ENCODE measurements around the gene CD59. TPM values are rescaled to one million over a fixed set of nuclear protein-coding genes. Genes with fewer than 3 reads are reported as not detected.

CD59 gene
- polyA plus RNA-seq, 3 donors: 3.7 to 34.9 (median 21.1) TPM

DNA sequence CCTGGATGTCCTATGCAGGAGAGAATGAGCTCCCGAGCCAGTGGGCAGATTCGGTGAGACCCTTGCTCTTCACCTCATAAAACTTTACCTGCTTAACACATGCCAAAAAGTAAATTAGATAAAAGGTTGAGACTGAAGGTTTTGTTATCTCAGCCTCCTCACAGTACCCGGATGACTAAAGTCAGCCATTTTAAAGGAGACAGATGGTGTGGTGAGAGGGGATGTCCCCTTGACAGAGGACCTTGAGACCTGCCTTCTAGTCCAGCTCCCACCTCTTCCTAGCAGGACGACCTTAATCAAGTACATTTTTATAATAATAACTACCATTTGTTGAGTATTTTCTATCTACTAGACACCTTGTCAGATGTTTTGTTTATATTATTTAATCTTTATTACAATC, 75.3 kb downstream of the CD59 start:
- no peak overlapping the region for H2AFZ ChIP-seq (ENCODE audit: insufficient read depth, low read depth, low read length, poor library complexity, severe bottlenecking)
- H3K27me3 Mint-ChIP-seq (ENCODE audit: low read depth in 3 of 3): peaks cover 3 to 12% (median 11%) of the 10 kb centered on the region in 3 donors
- no peak for DNase-seq

GRCh38 chr11:33659370-33660139, 76.7 kb downstream of the CD59 start:
- intact Hi-C loops (cut with micrococcal nuclease): no loop called here
- no peak for DNase-seq
- H3K9me3 ChIP-seq (replicated peaks in 1 of 2; ENCODE audit: control insufficient read depth in 1 of 2, insufficient read depth in 1 of 2, low read length in 2 of 2): no peaks in the 10 kb centered on the region
- no peaks in the 10 kb centered on the region for H4K20me1 ChIP-seq (ENCODE audit: insufficient read depth, low read length)
- H3K27ac Mint-ChIP-seq: no peak overlapping the region
- H3K36me3 ChIP-seq (replicated peaks in 1 of 2; ENCODE audit: control insufficient read depth in 1 of 2, insufficient read depth in 2 of 2, low read length in 2 of 2): no peaks in the 10 kb centered on the region
- H3K4me3 Mint-ChIP-seq: no peak overlapping the region
- TF ChIP-seq, protein P1, sequence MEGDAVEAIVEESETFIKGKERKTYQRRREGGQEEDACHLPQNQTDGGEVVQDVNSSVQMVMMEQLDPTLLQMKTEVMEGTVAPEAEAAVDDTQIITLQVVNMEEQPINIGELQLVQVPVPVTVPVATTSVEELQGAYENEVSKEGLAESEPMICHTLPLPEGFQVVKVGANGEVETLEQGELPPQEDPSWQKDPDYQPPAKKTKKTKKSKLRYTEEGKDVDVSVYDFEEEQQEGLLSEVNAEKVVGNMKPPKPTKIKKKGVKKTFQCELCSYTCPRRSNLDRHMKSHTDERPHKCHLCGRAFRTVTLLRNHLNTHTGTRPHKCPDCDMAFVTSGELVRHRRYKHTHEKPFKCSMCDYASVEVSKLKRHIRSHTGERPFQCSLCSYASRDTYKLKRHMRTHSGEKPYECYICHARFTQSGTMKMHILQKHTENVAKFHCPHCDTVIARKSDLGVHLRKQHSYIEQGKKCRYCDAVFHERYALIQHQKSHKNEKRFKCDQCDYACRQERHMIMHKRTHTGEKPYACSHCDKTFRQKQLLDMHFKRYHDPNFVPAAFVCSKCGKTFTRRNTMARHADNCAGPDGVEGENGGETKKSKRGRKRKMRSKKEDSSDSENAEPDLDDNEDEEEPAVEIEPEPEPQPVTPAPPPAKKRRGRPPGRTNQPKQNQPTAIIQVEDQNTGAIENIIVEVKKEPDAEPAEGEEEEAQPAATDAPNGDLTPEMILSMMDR (IDR thresholded peaks at IDR 0.05): no peak
- H3K9ac ChIP-seq (ENCODE audit: insufficient read depth, low read length, poor library complexity, severe bottlenecking): no peak overlapping the region
- no peaks in the 10 kb centered on the region for H3K79me2 ChIP-seq (ENCODE audit: insufficient read depth, low read length)
- 100% methylated on average over 1 of the region's 5 CpGs for WGBS (ENCODE audit: insufficient coverage)
- peaks cover 3 to 13% (median 13%) of the 10 kb centered on the region in 3 donors for H3K27me3 Mint-ChIP-seq (ENCODE audit: low read depth in 3 of 3)
- H3K27me3 ChIP-seq (ENCODE audit: control insufficient read depth in 2 of 2, insufficient read depth in 2 of 2, low read length in 2 of 2): no peaks in the 10 kb centered on the region
- no peaks in the 10 kb centered on the region for H3K36me3 Mint-ChIP-seq
- H3K4me1 ChIP-seq (ENCODE audit: control insufficient read depth in 1 of 2, insufficient read depth in 2 of 2, low read length in 2 of 2): no peaks in the 10 kb centered on the region
- no peak overlapping the region for H2AFZ ChIP-seq (ENCODE audit: insufficient read depth, low read depth, low read length, poor library complexity, severe bottlenecking)
- H3K4me2 ChIP-seq (replicated peaks; ENCODE audit: extremely low read depth, low read length, poor library complexity, severe bottlenecking): no peak overlapping the region
- H3K9me3 Mint-ChIP-seq: no peaks in the 10 kb centered on the region
- no peak overlapping the region for H3K4me3 ChIP-seq (replicated peaks in 1 of 3; ENCODE audit: low read depth in 2 of 3, low read length in 3 of 3)
- H3K4me1 Mint-ChIP-seq: no peaks in the 10 kb centered on the region
- H3K27ac ChIP-seq (ENCODE audit: low read depth in 1 of 2, low read length in 2 of 2): no peak overlapping the region

More for the DNA sequence above, 75.3 kb downstream of the CD59 start:
- no CpG with 5 or more reads among the region's 4 CpGs for WGBS (ENCODE audit: insufficient coverage)
- intact Hi-C loops (cut with micrococcal nuclease): no loop called here
- no peaks in the 10 kb centered on the region for H3K27me3 ChIP-seq (ENCODE audit: control insufficient read depth in 2 of 2, insufficient read depth in 2 of 2, low read length in 2 of 2)
- no peaks in the 10 kb centered on the region for H3K36me3 ChIP-seq (replicated peaks in 1 of 2; ENCODE audit: control insufficient read depth in 1 of 2, insufficient read depth in 2 of 2, low read length in 2 of 2)
- no peak overlapping the region for H3K4me3 Mint-ChIP-seq
- no peaks in the 10 kb centered on the region for H4K20me1 ChIP-seq (ENCODE audit: insufficient read depth, low read length)
- no peaks in the 10 kb centered on the region for H3K79me2 ChIP-seq (ENCODE audit: insufficient read depth, low read length)
- H3K9me3 ChIP-seq (replicated peaks in 1 of 2; ENCODE audit: control insufficient read depth in 1 of 2, insufficient read depth in 1 of 2, low read length in 2 of 2): no peaks in the 10 kb centered on the region
- TF ChIP-seq, protein P1 (IDR thresholded peaks at IDR 0.05): no peak
- no peak overlapping the region for H3K27ac Mint-ChIP-seq
- no peaks in the 10 kb centered on the region for H3K4me1 ChIP-seq (ENCODE audit: control insufficient read depth in 1 of 2, insufficient read depth in 2 of 2, low read length in 2 of 2)
- no peaks in the 10 kb centered on the region for H3K36me3 Mint-ChIP-seq
- H3K9me3 Mint-ChIP-seq: no peaks in the 10 kb centered on the region
- no peak overlapping the region for H3K9ac ChIP-seq (ENCODE audit: insufficient read depth, low read length, poor library complexity, severe bottlenecking)
- no peaks in the 10 kb centered on the region for H3K4me1 Mint-ChIP-seq
- no peak overlapping the region for H3K4me3 ChIP-seq (replicated peaks in 1 of 3; ENCODE audit: low read depth in 2 of 3, low read length in 3 of 3)
- no peak overlapping the region for H3K27ac ChIP-seq (ENCODE audit: low read depth in 1 of 2, low read length in 2 of 2)
- H3K4me2 ChIP-seq (replicated peaks; ENCODE audit: extremely low read depth, low read length, poor library complexity, severe bottlenecking): no peak overlapping the region

Data from CD14-positive monocyte (primary cell).